Activated naive CD8-positive, alpha-beta T cell (primary cell): ENCODE results near the gene RSPRY1.

Experiments
- H3K27ac Mint-ChIP-seq: one replicate; pipeline ENCODE4 v1.8.0; 2021; ENCODE audit warnings: mixed read lengths
- H3K27me3 Mint-ChIP-seq: one replicate; pipeline ENCODE4 v1.8.0; 2021; ENCODE audit warnings: mixed read lengths
- H3K36me3 Mint-ChIP-seq: one replicate; pipeline ENCODE4 v1.8.0; 2021; ENCODE audit warnings: mixed read lengths
- H3K4me1 Mint-ChIP-seq: one replicate; pipeline ENCODE4 v1.8.0; 2021; ENCODE audit warnings: low read depth, mixed read lengths
- H3K4me3 Mint-ChIP-seq: one replicate; pipeline ENCODE4 v1.8.0; 2021; ENCODE audit warnings: mild to moderate bottlenecking, mixed read lengths
- H3K9me3 Mint-ChIP-seq: one replicate; pipeline ENCODE4 v1.8.0; 2021; ENCODE audit warnings: low read depth, mixed read lengths

RSPRY1 gene

DNA sequence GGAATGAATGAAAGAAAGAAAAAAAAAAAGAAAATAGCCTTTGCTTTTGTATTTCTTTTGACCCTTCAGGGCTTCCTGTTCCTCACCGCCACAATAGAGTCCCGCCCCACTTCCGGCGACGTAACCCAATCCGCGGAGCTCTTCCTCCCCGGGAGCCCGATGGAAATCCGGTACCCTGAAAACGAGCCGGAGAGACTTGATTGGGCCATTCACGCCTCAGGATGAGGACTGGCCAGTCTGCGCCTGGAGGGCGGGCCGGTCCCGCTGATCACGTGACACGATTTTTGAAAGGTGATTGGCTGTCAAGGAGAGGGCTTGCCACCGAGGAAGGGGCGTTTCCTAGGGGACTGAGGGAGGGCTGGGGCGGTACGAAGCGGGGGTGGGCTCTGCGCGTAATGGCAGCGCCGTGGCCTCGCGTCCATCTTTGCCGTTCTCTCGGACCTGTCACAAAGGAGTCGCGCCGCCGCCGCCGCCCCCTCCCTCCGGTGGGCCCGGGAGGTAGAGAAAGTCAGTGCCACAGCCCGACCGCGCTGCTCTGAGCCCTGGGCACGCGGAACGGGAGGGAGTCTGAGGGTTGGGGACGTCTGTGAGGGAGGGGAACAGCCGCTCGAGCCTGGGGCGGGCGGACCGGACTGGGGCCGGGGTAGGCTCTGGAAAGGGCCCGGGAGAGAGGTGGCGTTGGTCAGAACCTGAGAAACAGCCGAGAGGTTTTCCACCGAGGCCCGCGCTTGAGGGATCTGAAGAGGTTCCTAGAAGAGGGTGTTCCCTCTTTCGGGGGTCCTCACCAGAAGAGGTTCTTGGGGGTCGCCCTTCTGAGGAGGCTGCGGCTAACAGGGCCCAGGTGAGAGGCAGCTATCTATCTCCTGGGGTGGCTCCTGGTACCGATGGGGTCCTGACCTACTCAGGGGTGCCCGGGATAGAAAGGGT is at the start of gene RSPRY1, which contains the start of gene PSME3IP1:
Gene RSPRY1, plus strand, starts transcription at position 385 of the 927 bp plus-strand sequence. CDS start 18,330 bp downstream, outside the sequence.
Gene PSME3IP1, minus strand, starts transcription at position 95 of the 927 bp plus-strand sequence. CDS start 12,185 bp downstream, outside the sequence.
- Mint-ChIP-seq H3K4me3 (peak within 1 kb of the TSS; percentile 100), H3K4me1 (peaks cover 57% of the 10 kb centered on the region)

DNA sequence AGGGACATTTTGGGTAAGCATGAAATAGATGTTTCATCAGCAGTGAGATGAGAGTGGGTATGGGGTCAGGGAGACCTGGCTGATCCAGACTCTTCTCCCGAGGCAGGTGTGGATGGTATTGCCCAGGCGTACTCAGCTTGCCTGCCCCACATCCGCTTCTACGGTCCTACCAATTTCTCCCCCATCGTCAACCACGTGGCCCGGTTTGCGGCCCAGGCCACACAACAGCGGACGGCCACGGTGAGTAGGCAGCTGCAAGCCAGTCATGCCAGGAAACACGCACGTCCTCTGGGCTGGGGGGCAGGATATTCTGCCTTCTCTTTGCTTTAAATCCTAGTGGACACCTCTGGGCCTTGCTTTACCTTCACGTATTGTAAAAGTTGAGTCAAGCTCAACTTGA is 49.1 kb upstream of the RSPRY1 start:
- Mint-ChIP-seq H3K9me3 (no peaks in the 10 kb centered on the region), H3K27me3 (no peaks in the 10 kb centered on the region), H3K27ac (peak overlapping the region; percentile 41), H3K4me3 (no peak overlapping the region), H3K4me1 (peaks cover 65% of the 10 kb centered on the region), H3K36me3 (peaks cover 3% of the 10 kb centered on the region)

More for the DNA sequence above, at the start of gene RSPRY1, which contains the start of gene PSME3IP1:
- no peaks in the 10 kb centered on the region for H3K27me3 Mint-ChIP-seq
- H3K27ac Mint-ChIP-seq: peak within 1 kb of the TSS; percentile 95
- H3K36me3 Mint-ChIP-seq: no peaks in the 10 kb centered on the region
- H3K9me3 Mint-ChIP-seq: no peaks in the 10 kb centered on the region

DNA sequence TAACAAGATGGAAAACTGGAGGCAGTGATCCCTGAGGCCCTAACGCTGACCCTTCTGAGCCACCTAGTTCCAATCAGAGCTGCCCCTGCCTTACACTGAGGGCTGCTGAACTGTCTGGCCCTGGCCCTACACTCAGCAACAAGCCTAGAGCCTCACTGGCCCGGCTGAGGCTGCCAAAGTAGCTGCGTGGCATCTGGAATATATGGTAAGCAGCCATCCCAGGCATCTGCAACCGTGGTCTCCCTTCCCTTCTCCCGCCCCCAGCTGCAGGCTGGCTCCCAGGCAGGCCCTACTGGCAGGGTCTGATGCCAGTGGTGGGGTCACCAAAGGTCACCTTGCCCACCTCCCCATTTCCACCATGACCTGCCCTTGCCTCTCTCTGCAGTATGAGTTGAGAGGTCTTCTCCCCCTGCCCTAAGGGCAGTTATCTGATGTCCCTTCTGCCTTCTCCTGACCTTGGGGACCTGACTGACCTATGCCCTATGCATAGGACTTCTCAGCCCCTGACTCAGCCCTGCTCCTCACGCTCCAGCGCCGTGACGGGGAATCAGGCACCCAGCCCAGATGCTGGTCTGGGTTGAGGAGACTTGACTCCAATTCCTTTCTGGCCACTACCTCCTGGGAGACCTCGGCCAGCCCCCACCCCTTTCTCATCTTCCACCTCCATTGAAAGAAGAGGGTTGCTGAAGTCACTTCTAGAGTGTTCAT is 48.4 kb upstream of the RSPRY1 start:
- no peak overlapping the region for H3K27ac Mint-ChIP-seq
- H3K9me3 Mint-ChIP-seq: no peaks in the 10 kb centered on the region
- no peak overlapping the region for H3K4me3 Mint-ChIP-seq
- peaks cover 3% of the 10 kb centered on the region for H3K36me3 Mint-ChIP-seq
- H3K4me1 Mint-ChIP-seq: peaks cover 65% of the 10 kb centered on the region
- H3K27me3 Mint-ChIP-seq: no peaks in the 10 kb centered on the region

DNA sequence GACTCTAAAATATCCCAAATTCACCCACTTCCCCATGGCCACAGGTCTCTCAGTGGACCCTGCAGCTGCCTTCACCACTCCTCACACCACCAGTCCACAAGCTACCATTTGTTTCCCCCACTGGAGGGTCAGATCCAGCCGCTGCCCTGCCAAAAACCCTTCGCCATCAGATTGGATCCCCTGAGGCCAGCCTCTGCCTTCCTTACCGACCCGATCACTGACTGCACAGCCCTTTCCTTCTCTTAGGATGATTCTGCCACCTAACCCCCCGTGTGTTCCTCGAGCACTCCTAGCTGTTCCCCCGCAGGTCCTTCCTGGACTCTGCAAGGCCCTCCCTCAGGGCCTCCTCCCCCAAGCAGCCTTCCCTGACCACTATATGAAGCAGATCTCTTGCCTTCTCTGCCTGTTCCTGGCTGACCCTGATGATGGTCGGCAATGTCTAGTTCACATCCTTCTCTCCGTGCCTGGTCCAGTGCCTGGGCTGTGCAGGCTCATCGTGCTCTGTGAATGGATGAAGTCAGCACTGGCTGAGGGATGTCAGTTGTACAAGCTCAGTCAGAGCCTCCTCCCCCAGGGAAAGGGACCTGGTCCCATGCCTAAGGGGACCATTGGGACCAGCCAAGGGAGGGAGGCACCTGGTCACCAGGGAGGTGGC is 47.7 kb upstream of the RSPRY1 start:
- Mint-ChIP-seq H3K27me3 (no peaks in the 10 kb centered on the region), H3K4me1 (peaks cover 62% of the 10 kb centered on the region), H3K9me3 (no peaks in the 10 kb centered on the region), H3K27ac (peak overlapping the region; percentile 64), H3K36me3 (peaks cover 3% of the 10 kb centered on the region), H3K4me3 (no peak overlapping the region)

DNA sequence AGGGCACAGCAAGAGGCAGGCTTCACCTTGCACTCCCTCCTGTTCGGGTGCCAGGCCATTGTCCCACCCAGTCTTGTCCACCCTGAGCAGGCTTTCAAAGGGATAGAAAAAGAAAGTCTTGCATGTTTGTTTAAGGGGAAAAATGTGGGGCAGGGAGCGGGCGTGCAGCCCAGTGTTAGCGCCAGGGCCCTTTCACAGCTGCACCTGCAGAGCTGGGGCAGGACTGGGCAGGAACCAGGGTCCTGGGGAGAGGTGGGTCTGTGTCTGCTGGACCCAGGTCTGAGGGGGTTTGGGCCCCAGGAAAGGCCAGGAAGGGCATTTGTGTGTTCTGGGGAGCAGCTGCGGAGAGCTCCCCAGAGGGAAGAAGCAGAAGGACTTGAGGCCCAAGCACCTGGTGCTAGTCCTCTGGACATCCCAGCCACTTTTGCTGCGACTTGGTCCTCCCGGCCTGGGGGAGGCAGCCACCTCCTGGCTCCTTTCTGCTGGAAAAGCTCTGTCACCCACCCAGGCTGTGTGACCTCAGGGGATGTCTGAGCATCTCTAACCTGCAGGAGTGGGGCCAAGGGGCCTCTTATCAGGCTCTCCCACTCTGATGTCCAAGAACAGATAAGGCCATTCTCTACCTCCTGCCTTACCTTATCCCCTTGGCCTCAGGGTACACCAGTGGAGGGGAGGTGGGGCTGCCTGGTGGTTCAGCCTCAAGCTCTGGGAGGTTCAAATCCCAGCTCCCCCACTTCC is 45.0 kb upstream of the RSPRY1 start:
- Mint-ChIP-seq H3K27me3 (no peaks in the 10 kb centered on the region), H3K9me3 (no peaks in the 10 kb centered on the region)

DNA sequence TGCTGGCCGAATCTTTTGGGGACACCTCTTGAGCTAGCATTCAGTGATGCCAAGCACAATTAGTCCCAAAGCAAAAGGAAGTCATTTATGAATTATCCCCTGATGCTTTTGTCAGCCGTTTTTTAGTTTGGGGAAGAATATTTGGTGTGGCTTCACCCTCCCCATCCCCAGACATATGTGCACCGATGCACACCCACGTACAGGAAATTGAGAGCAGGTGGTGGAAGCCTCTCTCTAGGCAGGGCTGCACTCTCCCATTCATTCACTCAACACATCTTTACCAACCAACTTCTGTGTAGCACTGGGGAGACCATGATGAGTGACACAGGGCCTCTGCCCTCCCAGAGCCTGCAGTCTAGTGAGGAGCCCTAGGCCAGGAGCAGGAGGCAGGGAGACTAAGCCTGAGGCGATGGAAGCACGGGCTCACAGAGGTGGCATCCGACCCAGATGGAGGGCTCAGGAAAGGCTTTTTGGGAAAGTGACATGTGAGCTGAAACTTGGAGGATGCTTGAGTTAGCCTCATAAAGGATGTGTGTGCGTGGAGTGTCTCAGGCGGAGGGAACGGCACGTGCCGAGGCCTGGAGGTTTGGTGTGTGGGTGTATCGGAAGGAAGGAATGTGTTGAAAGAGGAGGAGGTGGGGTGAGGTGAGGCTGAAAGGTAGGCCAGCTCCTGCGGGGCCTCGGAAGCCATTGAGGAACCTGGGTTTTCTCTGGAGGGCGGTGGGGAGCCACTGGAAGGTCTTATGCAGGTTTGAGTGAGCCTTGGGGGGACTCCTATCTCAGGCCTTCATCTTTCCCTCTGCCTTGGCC is 44.1 kb upstream of the RSPRY1 start:
- peaks cover 3% of the 10 kb centered on the region for H3K36me3 Mint-ChIP-seq
- no peaks in the 10 kb centered on the region for H3K27me3 Mint-ChIP-seq
- no peaks in the 10 kb centered on the region for H3K9me3 Mint-ChIP-seq
- H3K4me3 Mint-ChIP-seq: peak overlapping the region; percentile 64
- peak overlapping the region; percentile 95 for H3K27ac Mint-ChIP-seq
- H3K4me1 Mint-ChIP-seq: peaks cover 47% of the 10 kb centered on the region

More for the DNA sequence above, 45.0 kb upstream of the RSPRY1 start:
- Mint-ChIP-seq H3K27ac (peak overlapping the region; percentile 95), H3K4me1 (peaks cover 50% of the 10 kb centered on the region), H3K36me3 (peaks cover 3% of the 10 kb centered on the region), H3K4me3 (no peak overlapping the region)

DNA sequence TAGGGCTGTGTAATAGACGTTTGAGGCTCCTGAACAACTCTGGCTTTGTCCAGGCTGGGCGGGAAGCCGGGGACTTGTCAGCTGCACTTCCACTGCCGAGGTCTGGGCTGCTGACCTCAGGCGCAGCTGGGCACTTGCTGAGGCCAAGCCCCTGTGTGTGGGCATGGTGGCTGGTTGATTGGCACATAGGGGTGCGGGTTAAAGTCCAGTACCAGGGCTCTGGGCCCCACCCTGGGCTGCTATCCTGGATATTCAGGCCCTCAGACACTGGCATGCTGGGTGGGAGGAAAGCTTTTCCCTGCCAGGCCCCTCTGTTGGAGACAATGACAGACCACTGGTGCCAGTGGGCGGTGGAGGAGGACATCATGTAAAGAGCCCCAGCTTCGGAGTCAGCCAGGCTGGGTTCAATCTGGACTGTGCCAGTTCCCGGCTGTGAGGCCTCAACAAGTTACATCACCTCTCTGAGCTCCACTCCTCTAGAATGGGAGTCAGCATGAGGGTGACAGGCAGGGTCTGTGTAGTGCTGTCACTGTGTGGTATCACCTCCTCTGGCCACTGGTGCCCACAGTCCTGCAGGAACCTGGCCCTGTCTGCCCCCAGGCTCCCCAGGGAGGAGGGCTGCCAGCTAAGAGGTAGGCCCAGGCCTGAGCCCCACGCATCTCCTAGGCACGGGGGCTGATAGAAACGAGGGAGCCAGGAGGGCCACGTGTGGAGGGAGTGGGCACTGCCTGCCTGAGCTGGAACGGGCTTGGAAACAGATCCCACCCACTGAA is 42.8 kb upstream of the RSPRY1 start:
- peaks cover 3% of the 10 kb centered on the region for H3K36me3 Mint-ChIP-seq

DNA sequence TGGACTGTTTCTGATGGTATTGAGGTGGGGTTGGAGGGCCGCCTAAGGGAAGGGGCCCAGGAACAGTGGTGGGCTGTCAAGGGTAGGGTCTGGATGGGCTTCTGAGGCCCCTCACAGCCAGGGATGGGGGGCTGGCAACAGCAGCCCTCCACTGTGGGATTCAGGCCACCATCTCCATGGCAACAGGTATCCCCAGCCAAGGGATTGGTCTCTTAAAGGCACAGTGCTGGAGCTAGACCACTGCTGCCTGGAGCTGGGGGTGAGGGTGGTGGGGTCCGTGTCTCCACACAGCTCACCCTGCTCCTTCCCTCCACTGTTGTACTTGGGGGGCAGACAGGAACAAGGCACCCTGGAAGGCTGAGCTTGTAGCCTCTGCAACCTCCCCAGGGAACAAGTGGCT is 42.1 kb upstream of the RSPRY1 start:
- Mint-ChIP-seq H3K36me3 (no peaks in the 10 kb centered on the region), H3K4me3 (no peak overlapping the region), H3K27ac (peak overlapping the region; percentile 28), H3K27me3 (no peaks in the 10 kb centered on the region), H3K4me1 (peaks cover 45% of the 10 kb centered on the region), H3K9me3 (no peaks in the 10 kb centered on the region)

More for the DNA sequence above, 42.8 kb upstream of the RSPRY1 start:
- Mint-ChIP-seq H3K27me3 (no peaks in the 10 kb centered on the region), H3K27ac (peak overlapping the region; percentile 28), H3K4me3 (no peak overlapping the region), H3K4me1 (peaks cover 52% of the 10 kb centered on the region), H3K9me3 (no peaks in the 10 kb centered on the region)

DNA sequence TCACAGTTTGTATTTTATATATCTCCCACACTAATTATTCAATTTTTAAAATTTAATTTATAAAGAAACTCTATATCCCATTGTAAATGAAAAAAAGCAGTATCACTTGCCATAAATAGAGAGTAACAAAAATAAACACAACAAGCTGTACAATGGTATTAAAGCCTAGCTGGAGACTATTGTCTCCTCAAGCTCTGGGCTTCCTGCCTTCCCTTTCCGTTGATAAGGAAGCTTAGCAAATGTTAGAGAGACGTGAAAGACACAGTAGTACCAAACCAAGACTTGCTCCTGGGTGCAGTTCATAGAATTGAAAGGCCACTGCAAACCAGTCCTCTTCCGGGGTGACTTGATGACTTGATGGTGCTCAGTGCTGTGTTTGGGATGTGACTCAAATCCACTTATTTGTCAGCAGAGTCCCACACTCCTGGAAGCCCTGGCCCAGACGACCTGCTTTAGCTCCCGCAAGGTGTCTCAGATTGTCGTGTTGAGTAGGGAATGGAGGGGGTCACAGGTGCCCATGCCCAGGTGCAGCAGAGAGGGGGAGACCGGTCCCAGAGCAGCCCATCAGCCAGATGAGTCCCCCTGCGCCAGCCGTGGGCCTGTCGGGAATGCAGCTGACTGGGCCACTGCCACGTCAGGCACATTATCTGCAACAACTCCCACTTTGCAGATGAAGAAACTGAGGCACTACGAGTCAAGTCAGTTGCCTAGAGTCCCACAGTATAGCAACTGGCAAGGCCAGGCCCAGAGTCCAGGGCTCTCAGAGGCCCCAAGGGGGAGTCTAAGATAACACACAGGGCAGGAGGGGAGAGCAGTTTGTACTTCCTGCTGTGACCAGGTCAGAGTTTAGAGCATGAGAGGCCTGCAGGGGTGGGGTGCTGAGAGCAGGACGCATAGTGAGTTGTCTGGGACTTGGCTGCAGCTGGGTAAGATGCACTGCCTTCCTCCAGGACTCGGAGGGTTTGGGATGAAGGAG is 40.8 kb upstream of the RSPRY1 start:
- Mint-ChIP-seq H3K9me3 (no peaks in the 10 kb centered on the region), H3K27me3 (no peaks in the 10 kb centered on the region), H3K36me3 (no peaks in the 10 kb centered on the region), H3K27ac (no peak overlapping the region), H3K4me3 (no peak overlapping the region), H3K4me1 (peaks cover 35% of the 10 kb centered on the region)

DNA sequence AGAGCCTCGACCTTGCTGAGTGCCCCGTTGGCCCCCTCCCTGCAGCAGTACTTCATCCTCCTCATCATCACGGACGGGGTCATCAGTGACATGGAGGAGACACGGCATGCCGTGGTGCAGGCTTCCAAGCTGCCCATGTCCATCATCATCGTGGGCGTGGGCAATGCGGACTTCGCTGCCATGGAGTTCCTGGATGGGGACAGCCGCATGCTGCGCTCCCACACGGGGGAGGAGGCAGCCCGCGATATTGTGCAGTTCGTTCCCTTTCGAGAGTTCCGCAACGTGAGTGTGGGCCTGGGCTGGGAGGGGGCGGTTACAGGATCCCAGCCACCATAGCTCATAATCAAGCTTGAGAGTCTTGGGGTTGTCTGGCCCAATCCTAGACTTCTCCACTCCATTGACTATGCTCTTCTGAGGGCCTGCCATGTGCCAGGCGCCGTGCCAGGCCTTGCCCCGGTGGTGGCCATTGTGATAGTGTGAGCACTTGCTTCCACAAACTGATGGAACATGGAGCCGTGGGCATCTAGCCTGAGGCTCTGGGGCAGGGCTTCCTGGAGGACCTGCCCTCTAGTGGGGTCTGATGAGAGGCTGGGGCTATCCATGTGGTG is 40.0 kb upstream of the RSPRY1 start:
- Mint-ChIP-seq H3K27ac (no peak overlapping the region), H3K36me3 (no peaks in the 10 kb centered on the region), H3K9me3 (no peaks in the 10 kb centered on the region), H3K4me3 (no peak overlapping the region), H3K27me3 (no peaks in the 10 kb centered on the region), H3K4me1 (peaks cover 29% of the 10 kb centered on the region)

DNA sequence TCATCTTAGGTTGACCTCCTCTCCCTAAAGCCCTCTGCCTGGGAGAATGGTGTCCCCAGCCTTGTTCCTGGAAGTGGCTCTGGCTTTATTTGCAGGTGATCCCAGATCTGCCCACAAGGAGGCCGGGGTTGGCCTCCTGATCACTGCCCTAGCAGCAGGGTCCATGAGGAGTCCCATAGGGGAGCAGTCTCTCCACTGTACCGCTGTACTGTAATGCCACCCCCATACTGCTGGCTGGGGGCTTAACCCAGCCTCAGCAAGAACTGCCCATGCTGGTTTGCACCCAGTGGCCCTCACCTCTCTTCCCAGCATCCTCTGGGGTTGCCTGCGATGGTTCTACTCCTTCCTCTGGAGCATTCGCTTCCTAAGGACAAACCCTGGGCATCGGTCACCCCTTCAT is 39.4 kb upstream of the RSPRY1 start:
- Mint-ChIP-seq H3K4me1 (peaks cover 25% of the 10 kb centered on the region), H3K4me3 (no peak overlapping the region), H3K27ac (no peak overlapping the region), H3K27me3 (no peaks in the 10 kb centered on the region), H3K9me3 (no peaks in the 10 kb centered on the region), H3K36me3 (no peaks in the 10 kb centered on the region)
